Measurements from ENCODE around the gene TEX54.

TEX54 gene

GRCh38 chr11:62811659-62812058 lies 21.0 kb downstream of the TEX54 start:
- H3K4me3 ChIP-seq (ENCODE audit: low read length) = no peak overlapping the region
- DNase-seq (ENCODE audit: low read depth) = no peak
- TF ChIP-seq, protein P1, sequence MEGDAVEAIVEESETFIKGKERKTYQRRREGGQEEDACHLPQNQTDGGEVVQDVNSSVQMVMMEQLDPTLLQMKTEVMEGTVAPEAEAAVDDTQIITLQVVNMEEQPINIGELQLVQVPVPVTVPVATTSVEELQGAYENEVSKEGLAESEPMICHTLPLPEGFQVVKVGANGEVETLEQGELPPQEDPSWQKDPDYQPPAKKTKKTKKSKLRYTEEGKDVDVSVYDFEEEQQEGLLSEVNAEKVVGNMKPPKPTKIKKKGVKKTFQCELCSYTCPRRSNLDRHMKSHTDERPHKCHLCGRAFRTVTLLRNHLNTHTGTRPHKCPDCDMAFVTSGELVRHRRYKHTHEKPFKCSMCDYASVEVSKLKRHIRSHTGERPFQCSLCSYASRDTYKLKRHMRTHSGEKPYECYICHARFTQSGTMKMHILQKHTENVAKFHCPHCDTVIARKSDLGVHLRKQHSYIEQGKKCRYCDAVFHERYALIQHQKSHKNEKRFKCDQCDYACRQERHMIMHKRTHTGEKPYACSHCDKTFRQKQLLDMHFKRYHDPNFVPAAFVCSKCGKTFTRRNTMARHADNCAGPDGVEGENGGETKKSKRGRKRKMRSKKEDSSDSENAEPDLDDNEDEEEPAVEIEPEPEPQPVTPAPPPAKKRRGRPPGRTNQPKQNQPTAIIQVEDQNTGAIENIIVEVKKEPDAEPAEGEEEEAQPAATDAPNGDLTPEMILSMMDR (conservative IDR thresholded peaks at IDR 0.05; ENCODE audit: low read depth, low read length) = no peak

GRCh38 chr11:62810748-62811147 lies 21.9 kb downstream of the TEX54 start:
- DNase-seq (ENCODE audit: low read depth) = no peak
- TF ChIP-seq, protein P1 (conservative IDR thresholded peaks at IDR 0.05; ENCODE audit: low read depth, low read length) = no peak
- no peak overlapping the region for H3K4me3 ChIP-seq (ENCODE audit: low read length)

- no peak for DNase-seq (ENCODE audit: low read depth)
- TF ChIP-seq, protein P1 (conservative IDR thresholded peaks at IDR 0.05; ENCODE audit: low read depth, low read length) = no peak
- H3K4me3 ChIP-seq (ENCODE audit: low read length) = no peak overlapping the region
Observed at GRCh38 chr11:62806611-62807121, 26.0 kb downstream of the TEX54 start.

- peak overlapping the region; percentile 94 for H3K4me3 ChIP-seq (ENCODE audit: low read length)
- TF ChIP-seq, protein P1 (conservative IDR thresholded peaks at IDR 0.05; ENCODE audit: low read depth, low read length) = no peak
- DNase-seq (ENCODE audit: low read depth) = no peak
Observed at GRCh38 chr11:62805961-62806441, 26.6 kb downstream of the TEX54 start.

GRCh38 chr11:62805076-62805892 lies 27.4 kb downstream of the TEX54 start, which contains the start of gene NXF1:
Gene NXF1, minus strand, starts transcription at chr11:62805440. Its CDS starts 84 bp downstream, at chr11:62805356.
- DNase-seq (ENCODE audit: low read depth) = peak; percentile 67
- TF ChIP-seq, protein P1 (conservative IDR thresholded peaks at IDR 0.05; ENCODE audit: low read depth, low read length) = peak; percentile 11
- H3K4me3 ChIP-seq (ENCODE audit: low read length) = peak within 1 kb of the TSS; percentile 94

GRCh38 chr11:62804310-62805075 lies 28.1 kb downstream of the TEX54 start:
- H3K4me3 ChIP-seq (ENCODE audit: low read length) = peak overlapping the region; percentile 94
- peak; percentile 12 for DNase-seq (ENCODE audit: low read depth)
- TF ChIP-seq, protein P1 (conservative IDR thresholded peaks at IDR 0.05; ENCODE audit: low read depth, low read length) = no peak

Data from retinal pigment epithelial cell (primary cell).